ENCODE data around the gene SPTLC1. TPM values are rescaled to one million over a fixed set of nuclear protein-coding genes. Genes with fewer than 3 reads are reported as not detected.

Gene SPTLC1
- total and polyA plus RNA-seq, 2 of the 13 experiments (the other 11 are each of a cell fraction or from before 2014, with no cell fraction given): 56.2 to 72.5 TPM

GRCh38 chr9:92138157-92138959 is 23.1 kb upstream of the SPTLC1 start (continued):
- TF ChIP-seq E2F5 (CRISPR knock-in tag; conservative IDR thresholded peaks at IDR 0.05): no peak
- TF ChIP-seq ZNF615 (CRISPR knock-in tag; IDR thresholded peaks at IDR 0.05; ENCODE audit: borderline replicate concordance): no peak
- TF ChIP-seq JARID2 (CRISPR knock-in tag; IDR thresholded peaks at IDR 0.05; ENCODE audit: insufficient replicate concordance): no peak
- TF ChIP-seq ZNF781 (CRISPR knock-in tag; IDR thresholded peaks at IDR 0.05; ENCODE audit: borderline replicate concordance, not compliant biosample characterization): no peak
- TF ChIP-seq, protein P1, sequence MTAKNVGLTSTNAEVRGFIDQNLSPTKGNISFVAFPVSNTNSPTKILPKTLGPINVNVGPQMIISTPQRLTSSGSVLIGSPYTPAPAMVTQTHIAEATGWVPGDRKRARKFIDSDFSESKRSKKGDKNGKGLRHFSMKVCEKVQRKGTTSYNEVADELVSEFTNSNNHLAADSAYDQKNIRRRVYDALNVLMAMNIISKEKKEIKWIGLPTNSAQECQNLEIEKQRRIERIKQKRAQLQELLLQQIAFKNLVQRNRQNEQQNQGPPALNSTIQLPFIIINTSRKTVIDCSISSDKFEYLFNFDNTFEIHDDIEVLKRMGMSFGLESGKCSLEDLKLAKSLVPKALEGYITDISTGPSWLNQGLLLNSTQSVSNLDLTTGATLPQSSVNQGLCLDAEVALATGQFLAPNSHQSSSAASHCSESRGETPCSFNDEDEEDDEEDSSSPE (CRISPR knock-in tag; IDR thresholded peaks at IDR 0.05): peak; percentile 51
- TF ChIP-seq ZNF180 (CRISPR knock-in tag; IDR thresholded peaks at IDR 0.05; ENCODE audit: borderline replicate concordance, low read depth): no peak
- no peak for TF ChIP-seq FOXK1 (CRISPR knock-in tag; IDR thresholded peaks at IDR 0.05; ENCODE audit: borderline replicate concordance, low read depth)
- TF ChIP-seq ZNF282 (IDR thresholded peaks at IDR 0.05; ENCODE audit: partially characterized antibody): no peak
- no peak for TF ChIP-seq ZSCAN12 (CRISPR knock-in tag; IDR thresholded peaks at IDR 0.05)
- TF ChIP-seq ZNF724P (CRISPR knock-in tag; IDR thresholded peaks at IDR 0.05; ENCODE audit: borderline replicate concordance): no peak; the same call in 1 of the 2 replicates
- TF ChIP-seq FOXA3 (CRISPR knock-in tag; IDR thresholded peaks at IDR 0.05): peak; percentile 32; the same call in 1 of the 2 replicates
- TF ChIP-seq DDIT3 (CRISPR knock-in tag; IDR thresholded peaks at IDR 0.05): no peak
- 0 out of 2 replicates have a peak, but pooled peaks have one; percentile 10 for TF ChIP-seq ISL2 (CRISPR knock-in tag; IDR thresholded peaks at IDR 0.05)
- TF ChIP-seq ZNF503 (CRISPR knock-in tag; IDR thresholded peaks at IDR 0.05): peak; percentile 40
- TF ChIP-seq POLR2AphosphoS5 (IDR thresholded peaks at IDR 0.05; ENCODE audit: low read depth, low read length): no peak
- no peak; the same call in 1 of the 2 replicates for TF ChIP-seq ZNF616 (CRISPR knock-in tag; IDR thresholded peaks at IDR 0.05; ENCODE audit: low read depth)
- no peak for TF ChIP-seq ZKSCAN1 (IDR thresholded peaks at IDR 0.05; ENCODE audit: low read length)
- TF ChIP-seq, protein P2, sequence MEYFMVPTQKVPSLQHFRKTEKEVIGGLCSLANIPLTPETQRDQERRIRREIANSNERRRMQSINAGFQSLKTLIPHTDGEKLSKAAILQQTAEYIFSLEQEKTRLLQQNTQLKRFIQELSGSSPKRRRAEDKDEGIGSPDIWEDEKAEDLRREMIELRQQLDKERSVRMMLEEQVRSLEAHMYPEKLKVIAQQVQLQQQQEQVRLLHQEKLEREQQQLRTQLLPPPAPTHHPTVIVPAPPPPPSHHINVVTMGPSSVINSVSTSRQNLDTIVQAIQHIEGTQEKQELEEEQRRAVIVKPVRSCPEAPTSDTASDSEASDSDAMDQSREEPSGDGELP (IDR thresholded peaks at IDR 0.05; ENCODE audit: borderline replicate concordance, low read depth): peak; percentile 62; the same call in 1 of the 2 replicates
- TF ChIP-seq ZNF556 (CRISPR knock-in tag; IDR thresholded peaks at IDR 0.05; ENCODE audit: borderline replicate concordance): 0 out of 2 replicates have a peak, but pooled peaks have one; percentile 26
- no peak for TF ChIP-seq MIXL1 (CRISPR knock-in tag; IDR thresholded peaks at IDR 0.05)
- no peak for TF ChIP-seq ZNF567 (CRISPR knock-in tag; IDR thresholded peaks at IDR 0.05; ENCODE audit: borderline replicate concordance)
- no peak for TF ChIP-seq MATR3 (CRISPR knock-in tag; IDR thresholded peaks at IDR 0.05)
- TF ChIP-seq, protein P3, sequence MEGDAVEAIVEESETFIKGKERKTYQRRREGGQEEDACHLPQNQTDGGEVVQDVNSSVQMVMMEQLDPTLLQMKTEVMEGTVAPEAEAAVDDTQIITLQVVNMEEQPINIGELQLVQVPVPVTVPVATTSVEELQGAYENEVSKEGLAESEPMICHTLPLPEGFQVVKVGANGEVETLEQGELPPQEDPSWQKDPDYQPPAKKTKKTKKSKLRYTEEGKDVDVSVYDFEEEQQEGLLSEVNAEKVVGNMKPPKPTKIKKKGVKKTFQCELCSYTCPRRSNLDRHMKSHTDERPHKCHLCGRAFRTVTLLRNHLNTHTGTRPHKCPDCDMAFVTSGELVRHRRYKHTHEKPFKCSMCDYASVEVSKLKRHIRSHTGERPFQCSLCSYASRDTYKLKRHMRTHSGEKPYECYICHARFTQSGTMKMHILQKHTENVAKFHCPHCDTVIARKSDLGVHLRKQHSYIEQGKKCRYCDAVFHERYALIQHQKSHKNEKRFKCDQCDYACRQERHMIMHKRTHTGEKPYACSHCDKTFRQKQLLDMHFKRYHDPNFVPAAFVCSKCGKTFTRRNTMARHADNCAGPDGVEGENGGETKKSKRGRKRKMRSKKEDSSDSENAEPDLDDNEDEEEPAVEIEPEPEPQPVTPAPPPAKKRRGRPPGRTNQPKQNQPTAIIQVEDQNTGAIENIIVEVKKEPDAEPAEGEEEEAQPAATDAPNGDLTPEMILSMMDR (CRISPR knock-in tag; IDR thresholded peaks at IDR 0.05): peak; percentile 93
